GM12892 (cell line): ENCODE data around the gene SMIM8.

Experiments
- POLR2A ChIP-seq: IDR thresholded peaks from 2 replicates; pipeline ENCODE4 v1.6.1; 2011; ENCODE audit warnings: low read depth, low read length, control low read depth
- TAF1 ChIP-seq: IDR thresholded peaks from 2 replicates; pipeline ENCODE4 v1.6.1; 2011; ENCODE audit warnings: low read depth, mild to moderate bottlenecking, control low read depth, low read length, borderline replicate concordance

GRCh38 chr6:87281426-87281825 is 41.0 kb upstream of the SMIM8 start:
- no peak for TF ChIP-seq TAF1
- TF ChIP-seq POLR2A: no peak
